Measurements from ENCODE around the gene CADM2. TPM values are rescaled to one million over a fixed set of nuclear protein-coding genes. Genes with fewer than 3 reads are reported as not detected.

CADM2 gene
- total RNA-seq, 2 donors from 2014 or later, result 0.27 to 11.7 TPM

DNA sequence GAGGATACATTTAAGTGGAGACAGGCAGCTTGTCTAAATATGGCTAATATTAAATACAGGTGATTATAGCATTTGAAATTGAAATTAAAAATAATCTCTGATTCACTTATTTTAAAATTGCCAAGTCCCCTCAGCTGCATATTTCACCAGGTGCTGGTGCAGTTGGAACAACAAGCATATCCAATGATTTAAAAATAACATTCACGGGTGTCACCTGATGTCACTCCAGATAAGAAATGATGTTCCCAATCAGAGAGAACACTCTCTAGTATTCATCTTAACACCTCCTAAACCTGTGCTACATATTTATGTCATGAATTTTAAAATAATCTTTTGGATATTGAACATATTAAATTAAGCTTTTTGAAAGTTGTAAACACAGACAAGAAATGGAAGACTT lies 249.9 kb downstream of the CADM2 start:
- H3K4me1 ChIP-seq (replicated peaks), result no peaks in the 10 kb centered on the region
- DNase-seq (ENCODE audit: low spot score), result no peak
- intact Hi-C loops (cut with DNase I), result no loop called here
- no peaks in the 10 kb centered on the region for H3K36me3 ChIP-seq
- H3K4me3 ChIP-seq, result no peak overlapping the region
- H3K9me3 ChIP-seq, result no peaks in the 10 kb centered on the region
- H3K27me3 ChIP-seq (replicated peaks; ENCODE audit: insufficient read depth), result no peaks in the 10 kb centered on the region
- no peak overlapping the region for H3K27ac ChIP-seq
- WGBS, result 35% methylated on average over 1 of the region's 1 CpG
- no peak for TF ChIP-seq POLR2A (IDR thresholded peaks at IDR 0.05)
- TF ChIP-seq POLR2AphosphoS5 (IDR thresholded peaks at IDR 0.05), result no peak
- TF ChIP-seq, protein P1, sequence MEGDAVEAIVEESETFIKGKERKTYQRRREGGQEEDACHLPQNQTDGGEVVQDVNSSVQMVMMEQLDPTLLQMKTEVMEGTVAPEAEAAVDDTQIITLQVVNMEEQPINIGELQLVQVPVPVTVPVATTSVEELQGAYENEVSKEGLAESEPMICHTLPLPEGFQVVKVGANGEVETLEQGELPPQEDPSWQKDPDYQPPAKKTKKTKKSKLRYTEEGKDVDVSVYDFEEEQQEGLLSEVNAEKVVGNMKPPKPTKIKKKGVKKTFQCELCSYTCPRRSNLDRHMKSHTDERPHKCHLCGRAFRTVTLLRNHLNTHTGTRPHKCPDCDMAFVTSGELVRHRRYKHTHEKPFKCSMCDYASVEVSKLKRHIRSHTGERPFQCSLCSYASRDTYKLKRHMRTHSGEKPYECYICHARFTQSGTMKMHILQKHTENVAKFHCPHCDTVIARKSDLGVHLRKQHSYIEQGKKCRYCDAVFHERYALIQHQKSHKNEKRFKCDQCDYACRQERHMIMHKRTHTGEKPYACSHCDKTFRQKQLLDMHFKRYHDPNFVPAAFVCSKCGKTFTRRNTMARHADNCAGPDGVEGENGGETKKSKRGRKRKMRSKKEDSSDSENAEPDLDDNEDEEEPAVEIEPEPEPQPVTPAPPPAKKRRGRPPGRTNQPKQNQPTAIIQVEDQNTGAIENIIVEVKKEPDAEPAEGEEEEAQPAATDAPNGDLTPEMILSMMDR (IDR thresholded peaks at IDR 0.05), result no peak

DNA sequence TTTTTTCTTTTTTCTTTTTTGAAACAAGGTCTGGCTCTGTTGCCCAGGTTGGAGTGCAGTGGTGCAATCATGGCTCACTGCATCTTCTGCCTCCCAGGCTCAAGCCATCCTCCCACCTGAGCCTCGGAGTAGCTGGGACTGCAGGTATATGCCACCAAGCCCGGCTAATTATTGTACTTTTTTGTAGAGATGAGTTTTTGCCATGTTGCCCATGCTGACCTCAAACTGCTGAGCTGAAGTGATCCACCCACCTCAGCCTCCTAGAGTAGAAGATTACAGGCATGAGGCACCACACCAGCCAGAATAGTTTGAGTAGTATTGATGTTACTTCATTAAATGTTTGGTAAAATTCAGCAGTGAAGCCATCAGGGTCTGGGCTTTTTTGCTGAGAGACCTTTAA lies 251.8 kb downstream of the CADM2 start:
- Histone ChIP-seq H3K4me1 (replicated peaks) (no peaks in the 10 kb centered on the region), H3K27ac (no peak overlapping the region), H3K4me3 (no peak overlapping the region), H3K36me3 (no peaks in the 10 kb centered on the region), H3K27me3 (replicated peaks; ENCODE audit: insufficient read depth) (no peaks in the 10 kb centered on the region), H3K9me3 (no peaks in the 10 kb centered on the region)
- TF ChIP-seq POLR2A (IDR thresholded peaks at IDR 0.05) (no peak), POLR2AphosphoS5 (IDR thresholded peaks at IDR 0.05) (no peak)
- TF ChIP-seq, protein P1 (IDR thresholded peaks at IDR 0.05), result no peak
- 81% methylated on average over 2 of the region's 2 CpGs for WGBS
- intact Hi-C loops (cut with DNase I), result no loop called here
- DNase-seq (ENCODE audit: low spot score), result no peak

DNA sequence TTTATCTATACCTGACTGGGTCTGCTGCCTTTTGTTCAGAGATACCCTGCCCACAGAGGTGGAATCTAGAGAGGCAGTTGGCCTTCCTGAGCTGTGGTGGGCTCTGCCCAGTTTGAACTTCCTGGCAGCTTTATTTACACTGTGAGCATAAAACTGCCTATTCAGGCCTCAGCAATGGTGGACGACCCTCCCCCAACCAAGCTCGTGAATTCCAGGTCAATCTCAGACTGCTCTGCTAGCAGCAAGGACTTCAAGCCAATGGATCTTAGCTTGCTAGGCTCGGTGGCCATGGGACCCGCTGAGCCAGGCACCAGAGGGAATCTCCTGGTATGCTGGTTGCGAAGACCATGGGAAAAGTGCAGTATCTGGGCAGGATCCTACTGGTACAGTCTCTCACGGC lies 270.2 kb downstream of the CADM2 start:
- no peak for DNase-seq (ENCODE audit: low spot score)
- H3K27me3 ChIP-seq (replicated peaks; ENCODE audit: insufficient read depth), result no peaks in the 10 kb centered on the region
- TF ChIP-seq, protein P1 (IDR thresholded peaks at IDR 0.05), result no peak
- no peak for TF ChIP-seq POLR2AphosphoS5 (IDR thresholded peaks at IDR 0.05)
- no peak for TF ChIP-seq POLR2A (IDR thresholded peaks at IDR 0.05)
- 60% methylated on average over 6 of the region's 6 CpGs for WGBS
- no peak overlapping the region for H3K4me3 ChIP-seq
- H3K9me3 ChIP-seq, result no peaks in the 10 kb centered on the region
- intact Hi-C loops (cut with DNase I), result no loop called here
- H3K36me3 ChIP-seq, result no peaks in the 10 kb centered on the region
- no peak overlapping the region for H3K27ac ChIP-seq
- H3K4me1 ChIP-seq (replicated peaks), result no peaks in the 10 kb centered on the region

DNA sequence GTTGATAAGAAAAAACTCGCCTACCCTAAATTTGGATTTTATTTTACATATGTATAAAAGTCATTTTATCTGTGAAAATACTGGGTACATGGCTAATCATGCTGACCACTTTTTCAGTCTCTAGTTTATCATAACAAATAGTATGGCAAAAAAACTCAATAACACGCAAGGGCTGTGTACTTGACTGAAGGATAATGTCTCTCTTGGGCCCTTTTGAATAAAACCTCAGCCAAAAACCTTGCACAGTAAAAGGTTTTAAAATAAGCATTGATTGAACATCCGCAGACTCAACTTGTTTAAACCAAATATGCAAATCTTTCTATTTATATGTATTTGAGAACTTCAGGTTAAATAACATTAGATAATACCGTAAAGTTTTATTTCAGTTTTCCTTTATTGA lies 285.3 kb downstream of the CADM2 start:
- WGBS, result 82% methylated on average over 4 of the region's 4 CpGs
- Histone ChIP-seq H3K27me3 (replicated peaks; ENCODE audit: insufficient read depth) (no peaks in the 10 kb centered on the region), H3K27ac (no peak overlapping the region), H3K4me3 (no peak overlapping the region), H3K4me1 (replicated peaks) (no peaks in the 10 kb centered on the region), H3K36me3 (no peaks in the 10 kb centered on the region), H3K9me3 (no peaks in the 10 kb centered on the region)
- no peak for TF ChIP-seq POLR2A (IDR thresholded peaks at IDR 0.05)
- TF ChIP-seq, protein P1 (IDR thresholded peaks at IDR 0.05), result no peak
- no peak for TF ChIP-seq POLR2AphosphoS5 (IDR thresholded peaks at IDR 0.05)
- no peak for DNase-seq (ENCODE audit: low spot score)
- intact Hi-C loops (cut with DNase I), result no loop called here

DNA sequence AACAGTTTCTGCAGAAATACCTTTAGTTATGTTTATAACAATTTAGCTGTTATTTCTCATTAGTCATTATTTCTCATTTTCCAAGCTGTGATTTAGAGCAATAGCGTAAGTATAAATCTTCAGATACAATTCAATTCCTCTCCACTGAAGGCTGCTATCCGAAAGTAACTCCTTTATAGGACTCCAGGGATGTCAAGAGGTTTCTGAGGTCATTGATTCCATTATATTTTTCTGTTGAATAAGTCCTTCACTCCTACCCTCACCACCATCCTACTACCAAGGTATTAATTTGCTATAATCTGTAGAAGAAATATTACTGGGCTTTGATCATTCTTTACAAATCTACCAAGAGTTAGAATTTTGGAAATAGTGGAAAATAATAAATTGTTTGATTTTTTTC lies 285.7 kb downstream of the CADM2 start:
- DNase-seq (ENCODE audit: low spot score), result no peak
- H3K4me1 ChIP-seq (replicated peaks), result no peaks in the 10 kb centered on the region

More for the DNA sequence above, 285.7 kb downstream of the CADM2 start:
- no peaks in the 10 kb centered on the region for H3K36me3 ChIP-seq
- no peak overlapping the region for H3K27ac ChIP-seq
- no peaks in the 10 kb centered on the region for H3K27me3 ChIP-seq (replicated peaks; ENCODE audit: insufficient read depth)
- no peaks in the 10 kb centered on the region for H3K9me3 ChIP-seq
- H3K4me3 ChIP-seq, result no peak overlapping the region
- 87% methylated on average over 2 of the region's 2 CpGs for WGBS
- TF ChIP-seq, protein P1 (IDR thresholded peaks at IDR 0.05), result no peak
- TF ChIP-seq POLR2AphosphoS5 (IDR thresholded peaks at IDR 0.05) (no peak), POLR2A (IDR thresholded peaks at IDR 0.05) (no peak)
- intact Hi-C loops (cut with DNase I), result no loop called here

Data from prostate gland (tissue), 2 donors.